Neural progenitor cell (in vitro differentiated cells): Measurements from ENCODE around the gene NIT1. TPM values are rescaled to one million over a fixed set of nuclear protein-coding genes. Genes with fewer than 3 reads are reported as not detected.

Source experiments
- DNase-seq: peaks from one replicate; pipeline ENCODE4 v3.0.0-alpha.2; 2016; ENCODE audit warnings: low spot score
- H2AFZ ChIP-seq: fragments of 200-600 bp; sonication (generic); replicated peaks from 2 replicates; pipeline ENCODE4 v1.6.1; 2016; ENCODE audit warnings: antibody characterized with exemption
- H3F3A ChIP-seq: fragments of 200-600 bp; sonication (generic); 2 replicates; pipeline ENCODE4 v1.6.1; 2016; ENCODE audit warnings: antibody characterized with exemption, low read depth
- H3K27ac ChIP-seq: fragments of 200-600 bp; sonication (generic); 2 replicates; pipeline ENCODE4 v1.5.1; 2016; ENCODE audit warnings: mild to moderate bottlenecking
- H3K27me3 ChIP-seq: fragments of 200-600 bp; sonication (generic); 2 replicates; pipeline ENCODE4 v1.6.1; 2016; ENCODE audit warnings: mild to moderate bottlenecking, moderate library complexity
- H3K36me3 ChIP-seq: fragments of 200-600 bp; sonication (generic); 2 replicates; pipeline ENCODE4 v1.5.1; 2016
- H3K4me1 ChIP-seq: fragments of 200-600 bp; sonication (generic); 2 replicates; pipeline ENCODE4 v1.6.1; 2016; ENCODE audit warnings: mixed run types
- H3K4me2 ChIP-seq: fragments of 200-600 bp; sonication (generic); 2 replicates; pipeline ENCODE4 v1.6.1; 2016
- H3K4me3 ChIP-seq: fragments of 200-600 bp; sonication (generic); 2 replicates; pipeline ENCODE4 v1.5.1; 2016
- H3K79me2 ChIP-seq: fragments of 200-600 bp; sonication (generic); 2 replicates; pipeline ENCODE4 v1.6.1; 2016; ENCODE audit warnings: low read depth
- H3K9ac ChIP-seq: fragments of 200-600 bp; sonication (generic); 2 replicates; pipeline ENCODE4 v1.6.1; 2016
- H3K9me3 ChIP-seq: fragments of 200-600 bp; sonication (generic); 2 replicates; pipeline ENCODE4 v1.5.1; 2016; ENCODE audit warnings: low read depth
- H4K20me1 ChIP-seq: fragments of 200-600 bp; sonication (generic); 2 replicates; pipeline ENCODE4 v1.6.1; 2016; ENCODE audit warnings: low read depth
- H3K27ac Mint-ChIP-seq: 3 replicates; pipeline ENCODE4 v1.8.0; 2021; ENCODE audit warnings: mixed read lengths
- H3K27me3 Mint-ChIP-seq: 2 replicates; pipeline ENCODE4 v1.8.0; 2022; ENCODE audit warnings: low read depth, mild to moderate bottlenecking, inconsistent platforms, moderate library complexity, mixed read lengths; ENCODE audit not compliant: insufficient read depth
- H3K36me3 Mint-ChIP-seq: 3 replicates; pipeline ENCODE4 v1.8.0; 2021; ENCODE audit warnings: mixed read lengths
- H3K4me1 Mint-ChIP-seq: 3 replicates; pipeline ENCODE4 v1.8.0; 2021; ENCODE audit warnings: mixed read lengths
- H3K4me3 Mint-ChIP-seq: 3 replicates; pipeline ENCODE4 v1.8.0; 2021; ENCODE audit warnings: mild to moderate bottlenecking, moderate library complexity, mixed read lengths
- H3K9me3 Mint-ChIP-seq: 3 replicates; pipeline ENCODE4 v1.8.0; 2020; ENCODE audit warnings: mixed read lengths
- CTCF ChIP-seq: fragments of 200-600 bp; sonication (generic); IDR thresholded peaks from 2 replicates; pipeline ENCODE4 v1.5.1; 2017; ENCODE audit warnings: antibody characterized with exemption, mild to moderate bottlenecking
- EZH2 ChIP-seq: fragments of 200-600 bp; sonication (generic); IDR thresholded peaks from 2 replicates; pipeline ENCODE4 v1.6.1; 2017; ENCODE audit warnings: antibody characterized with exemption, mild to moderate bottlenecking, moderate library complexity
- EZH2phosphoT487 ChIP-seq: fragments of 200-600 bp; sonication (generic); IDR thresholded peaks from 2 replicates; pipeline ENCODE4 v1.6.1; 2017; ENCODE audit warnings: antibody characterized with exemption
- total RNA-seq: library from RNA; depleted of rRNA; stranded (reverse); fragments of >200 nt; gene quantifications from 2 replicates; pipeline ENCODE4 v1.2.3, GENCODE V29; 2015; ENCODE audit warnings: low replicate concordance

Gene NIT1
- total RNA-seq, 1 donor from 2014 or later = 39.5 TPM

- H3K4me3 Mint-ChIP-seq = no peak overlapping the region
- no peak overlapping the region for H3K9ac ChIP-seq
- peaks cover 2% of the 10 kb centered on the region for H3K27me3 Mint-ChIP-seq
- no peaks in the 10 kb centered on the region for H3K4me1 ChIP-seq
- no peak overlapping the region for H3K27ac Mint-ChIP-seq
- no peak overlapping the region for H3K4me3 ChIP-seq
- no peak for DNase-seq
- H3K9me3 Mint-ChIP-seq = no peaks in the 10 kb centered on the region
- no peaks in the 10 kb centered on the region for H3K9me3 ChIP-seq
- H3K79me2 ChIP-seq = peaks cover 69% of the 10 kb centered on the region
- no peak overlapping the region for H3K27ac ChIP-seq
- H3K36me3 ChIP-seq = no peaks in the 10 kb centered on the region
- H3K27me3 ChIP-seq = no peaks in the 10 kb centered on the region
- peaks cover 17% of the 10 kb centered on the region for H3K36me3 Mint-ChIP-seq
- H3K4me1 Mint-ChIP-seq = no peaks in the 10 kb centered on the region
- H3K4me2 ChIP-seq = no peak overlapping the region
- H4K20me1 ChIP-seq = peaks cover 6% of the 10 kb centered on the region
- no peak overlapping the region for H2AFZ ChIP-seq
- TF ChIP-seq CTCF (no peak), EZH2phosphoT487 (no peak), EZH2 (no peak)
- no peaks in the 10 kb centered on the region for H3F3A ChIP-seq
Observed at GRCh38 chr1:161106431-161106830, 11.5 kb upstream of the NIT1 start.

GRCh38 chr1:161111117-161111516 lies 6.8 kb upstream of the NIT1 start:
- Histone ChIP-seq H3F3A (no peaks in the 10 kb centered on the region), H4K20me1 (peaks cover 28% of the 10 kb centered on the region), H3K9me3 (no peaks in the 10 kb centered on the region), H3K36me3 (no peaks in the 10 kb centered on the region), H3K27ac (no peak overlapping the region), H3K4me2 (no peak overlapping the region), H2AFZ (no peak overlapping the region), H3K79me2 (peaks cover 90% of the 10 kb centered on the region), H3K9ac (no peak overlapping the region), H3K4me1 (no peaks in the 10 kb centered on the region), H3K27me3 (no peaks in the 10 kb centered on the region), H3K4me3 (no peak overlapping the region)
- Mint-ChIP-seq H3K4me3 (no peak overlapping the region), H3K27ac (no peak overlapping the region), H3K27me3 (peaks cover 4% of the 10 kb centered on the region), H3K4me1 (no peaks in the 10 kb centered on the region), H3K36me3 (peaks cover 4% of the 10 kb centered on the region), H3K9me3 (no peaks in the 10 kb centered on the region)
- TF ChIP-seq EZH2phosphoT487 (no peak), EZH2 (no peak), CTCF (no peak)
- no peak for DNase-seq

DNA sequence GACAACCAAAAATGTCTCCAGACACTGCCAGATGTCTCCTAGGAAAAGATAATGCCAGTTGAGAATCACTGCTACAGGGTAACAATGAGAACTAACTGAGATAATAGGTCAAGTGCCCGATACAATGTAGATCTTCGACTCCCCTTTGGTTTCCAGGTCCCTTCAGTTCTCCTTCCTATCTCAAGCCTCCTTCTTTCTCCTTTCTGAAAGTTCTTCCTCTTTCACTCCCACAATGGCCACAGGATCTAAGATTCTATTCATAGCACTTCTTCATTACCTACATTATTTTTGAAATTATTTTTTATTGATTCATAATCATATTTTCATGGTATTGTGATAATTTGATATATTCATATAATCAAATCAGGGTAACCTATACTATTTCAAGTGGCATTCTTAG lies 6.4 kb upstream of the NIT1 start:
- H3K27me3 ChIP-seq = no peaks in the 10 kb centered on the region
- no peak for TF ChIP-seq EZH2
- no peak for TF ChIP-seq CTCF
- no peak for TF ChIP-seq EZH2phosphoT487
- H3K4me1 ChIP-seq = no peaks in the 10 kb centered on the region
- H4K20me1 ChIP-seq = peaks cover 28% of the 10 kb centered on the region
- peaks cover 6% of the 10 kb centered on the region for H3K36me3 Mint-ChIP-seq
- no peak overlapping the region for H3K4me3 ChIP-seq
- DNase-seq = no peak
- H3K9ac ChIP-seq = no peak overlapping the region
- no peaks in the 10 kb centered on the region for H3K36me3 ChIP-seq
- no peaks in the 10 kb centered on the region for H3F3A ChIP-seq
- no peaks in the 10 kb centered on the region for H3K9me3 Mint-ChIP-seq
- peaks cover 4% of the 10 kb centered on the region for H3K27me3 Mint-ChIP-seq
- H3K4me3 Mint-ChIP-seq = no peak overlapping the region
- no peak overlapping the region for H3K27ac Mint-ChIP-seq
- no peaks in the 10 kb centered on the region for H3K9me3 ChIP-seq
- no peak overlapping the region for H3K4me2 ChIP-seq
- H2AFZ ChIP-seq = no peak overlapping the region
- H3K4me1 Mint-ChIP-seq = peaks cover 3% of the 10 kb centered on the region
- no peak overlapping the region for H3K27ac ChIP-seq
- peaks cover 90% of the 10 kb centered on the region for H3K79me2 ChIP-seq
